ENCODE data around the gene RTF2. TPM values are rescaled to one million over a fixed set of nuclear protein-coding genes. Genes with fewer than 3 reads are reported as not detected.
"Not testable (repeated sequence)": the region's sequence is repeated elsewhere in the genome, so short reads cannot be mapped to it uniquely, and the experiment has no call there.

Gene RTF2
- total and polyA plus RNA-seq, 2 experiments from 2014 or later: 28.2 to 53.7 TPM

GRCh38 chr20:56527521-56527920 is 59.1 kb downstream of the RTF2 start (continued):
- TF ChIP-seq STAT1 (IDR thresholded peaks at IDR 0.05; ENCODE audit: unreplicated experiment) (no peak), POLR2AphosphoS5 (IDR thresholded peaks at IDR 0.05; ENCODE audit: low read depth) (no peak), ZNF114 (CRISPR knock-in tag; IDR thresholded peaks at IDR 0.05) (no peak), JUNB (IDR thresholded peaks at IDR 0.05; ENCODE audit: unreplicated experiment) (no peak)

GRCh38 chr20:56532946-56533345 is 64.5 kb downstream of the RTF2 start, which contains the start of gene FAM209B:
Gene FAM209B, plus strand, starts transcription at chr20:56533246. Its CDS starts 96 bp downstream, at chr20:56533342.
- not testable (repeated sequence) for H4K20me1 ChIP-seq (replicated peaks; ENCODE audit: insufficient read depth); H3K27ac Mint-ChIP-seq; H3K4me1 ChIP-seq (ENCODE audit: insufficient read depth); H3K4me1 Mint-ChIP-seq; H3K36me3 ChIP-seq (ENCODE audit: insufficient read depth); H3F3A ChIP-seq (replicated peaks; ENCODE audit: low read depth); H3K27me3 Mint-ChIP-seq (ENCODE audit: insufficient read depth, low read depth, poor library complexity); H3K9me3 Mint-ChIP-seq; H3K36me3 Mint-ChIP-seq (ENCODE audit: low read depth); H2AFZ ChIP-seq; H3K27me3 ChIP-seq (ENCODE audit: insufficient read depth); H3K9me2 ChIP-seq (ENCODE audit: insufficient read depth); H3K4me2 ChIP-seq; H3K27ac ChIP-seq (ENCODE audit: low read depth); DNase-seq (ENCODE audit: low spot score); H3K4me3 ChIP-seq; H3K79me2 ChIP-seq (replicated peaks; ENCODE audit: insufficient read depth); ATAC-seq; H3K4me3 Mint-ChIP-seq

GRCh38 chr20:56537997-56538396 is 69.6 kb downstream of the RTF2 start:
- H3K4me3 Mint-ChIP-seq: no peak overlapping the region
- TF ChIP-seq NANOG (IDR thresholded peaks at IDR 0.05; ENCODE audit: borderline replicate concordance) (no peak), ZNF114 (CRISPR knock-in tag; IDR thresholded peaks at IDR 0.05) (no peak), REST (IDR thresholded peaks at IDR 0.05; ENCODE audit: unreplicated experiment) (no peak), ZNF331 (CRISPR knock-in tag; IDR thresholded peaks at IDR 0.05; ENCODE audit: low read depth) (no peak), CREB1 (CRISPR knock-in tag; IDR thresholded peaks at IDR 0.05; ENCODE audit: low read depth) (no peak), JUNB (IDR thresholded peaks at IDR 0.05; ENCODE audit: unreplicated experiment) (no peak), POLR2AphosphoS5 (IDR thresholded peaks at IDR 0.05; ENCODE audit: low read depth) (no peak), ZNF462 (CRISPR knock-in tag; IDR thresholded peaks at IDR 0.05) (no peak)

More at GRCh38 chr20:56537997-56538396, 69.6 kb downstream of the RTF2 start:
- Histone ChIP-seq H2AFZ (no peak overlapping the region), H3K4me1 (ENCODE audit: insufficient read depth) (no peaks in the 10 kb centered on the region), H3K79me2 (replicated peaks; ENCODE audit: insufficient read depth) (no peaks in the 10 kb centered on the region), H3K36me3 (ENCODE audit: insufficient read depth) (no peaks in the 10 kb centered on the region), H3K4me2 (no peak overlapping the region), H3F3A (replicated peaks; ENCODE audit: low read depth) (no peaks in the 10 kb centered on the region), H3K9me2 (ENCODE audit: insufficient read depth) (no peaks in the 10 kb centered on the region), H3K27ac (ENCODE audit: low read depth) (no peak overlapping the region), H3K4me3 (no peak overlapping the region), H3K27me3 (ENCODE audit: insufficient read depth) (no peaks in the 10 kb centered on the region), H4K20me1 (replicated peaks; ENCODE audit: insufficient read depth) (no peaks in the 10 kb centered on the region)
- no peak for DNase-seq (ENCODE audit: low spot score)
- Mint-ChIP-seq H3K27ac (no peak overlapping the region), H3K36me3 (ENCODE audit: low read depth) (no peaks in the 10 kb centered on the region), H3K9me3 (no peaks in the 10 kb centered on the region), H3K27me3 (ENCODE audit: insufficient read depth, low read depth, poor library complexity) (no peaks in the 10 kb centered on the region), H3K4me1 (no peaks in the 10 kb centered on the region)
- no peak for ATAC-seq
